HG03342 (cell line): ENCODE measurements around the gene TTC34.
"Not testable (repeated sequence)": the region's sequence is repeated elsewhere in the genome, so short reads cannot be mapped to it uniquely, and the experiment has no call there.

ENCODE experiments used
- ATAC-seq: cut with Tn5 transposase; IDR thresholded peaks from one replicate; pipeline ENCODE4 v1.9.1; 2021; ENCODE audit warnings: mild to moderate bottlenecking, moderate library complexity; ENCODE audit not compliant: unreplicated experiment

Gene TTC34

GRCh38 chr1:2778220-2778592 is 23.3 kb downstream of the TTC34 start:
- ATAC-seq: no peak

DNA sequence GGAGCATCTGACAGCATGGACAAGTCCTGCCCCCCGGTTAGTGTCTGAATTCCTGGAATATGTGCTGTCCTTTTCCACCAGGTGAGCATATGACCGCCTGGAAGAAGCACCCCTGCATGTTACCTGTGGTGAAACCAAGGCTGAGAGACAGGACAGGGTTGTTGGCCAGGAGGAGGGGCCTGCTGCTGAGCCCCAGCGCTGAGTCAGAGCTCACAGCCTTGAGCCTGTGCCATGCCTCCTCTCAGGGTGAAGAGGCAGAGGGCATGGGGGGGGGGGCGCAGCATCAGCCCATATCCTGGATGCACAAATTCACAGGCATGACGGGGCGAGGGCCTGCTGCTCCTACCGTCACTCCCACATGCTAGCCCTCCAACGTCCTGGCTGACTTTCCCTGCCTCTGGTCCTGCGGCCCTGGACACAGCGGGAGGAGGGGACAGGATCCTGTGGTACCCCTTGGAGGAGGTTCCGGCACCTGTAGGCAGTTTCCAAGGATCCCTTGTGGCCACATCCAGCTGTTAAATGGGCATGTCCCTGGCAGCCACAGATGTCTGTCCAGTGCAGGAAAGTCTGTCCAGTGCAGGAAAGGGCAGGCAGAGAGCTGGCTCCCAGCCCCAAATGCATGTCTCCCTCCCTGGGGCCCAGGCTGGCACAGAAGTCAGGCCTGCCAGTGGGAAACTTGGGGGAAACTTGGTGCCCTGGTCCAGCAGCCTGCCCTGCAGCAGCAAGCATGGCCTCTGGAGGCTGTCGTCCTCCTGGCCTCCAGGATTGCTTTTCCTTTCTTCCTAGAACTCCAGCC is 23.9 kb downstream of the TTC34 start:
- no peak for ATAC-seq

DNA sequence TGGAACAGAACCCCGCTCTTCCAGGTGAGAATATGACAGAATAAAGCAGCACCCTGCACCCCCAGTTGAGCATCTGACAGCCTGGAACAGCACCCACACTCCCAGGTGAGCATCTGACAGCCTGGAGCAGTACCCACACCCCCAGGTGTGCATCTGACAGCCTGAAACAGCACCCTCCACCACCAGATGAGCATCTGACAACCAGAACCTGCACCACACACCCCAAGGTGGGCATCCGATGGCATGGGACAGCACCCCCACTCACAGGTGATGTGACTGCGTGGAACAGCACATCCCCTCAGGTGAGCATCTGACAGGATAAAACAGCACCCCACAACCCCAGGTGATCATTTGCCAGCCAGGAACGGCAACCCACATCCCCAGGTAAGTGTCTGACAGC is 26.2 kb downstream of the TTC34 start:
- not testable (repeated sequence) for ATAC-seq

DNA sequence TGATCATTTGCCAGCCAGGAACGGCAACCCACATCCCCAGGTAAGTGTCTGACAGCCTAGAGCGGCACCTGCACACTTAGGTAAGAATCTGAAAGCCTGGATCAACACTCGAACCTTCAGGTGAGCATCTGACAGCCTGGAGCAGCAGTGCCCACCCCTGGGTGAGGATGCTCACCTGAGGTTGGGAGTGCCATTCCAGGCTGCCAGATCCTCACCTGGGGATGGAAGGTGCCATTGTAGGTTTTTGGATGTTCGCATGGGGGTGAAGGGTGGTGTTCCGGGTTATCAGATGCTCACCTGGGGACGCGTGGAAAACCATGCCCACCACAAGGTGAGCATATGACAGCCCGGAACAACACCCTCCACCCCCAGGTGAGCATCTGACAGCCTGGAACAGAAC is 33.4 kb downstream of the TTC34 start:
- ATAC-seq: not testable (repeated sequence)

DNA sequence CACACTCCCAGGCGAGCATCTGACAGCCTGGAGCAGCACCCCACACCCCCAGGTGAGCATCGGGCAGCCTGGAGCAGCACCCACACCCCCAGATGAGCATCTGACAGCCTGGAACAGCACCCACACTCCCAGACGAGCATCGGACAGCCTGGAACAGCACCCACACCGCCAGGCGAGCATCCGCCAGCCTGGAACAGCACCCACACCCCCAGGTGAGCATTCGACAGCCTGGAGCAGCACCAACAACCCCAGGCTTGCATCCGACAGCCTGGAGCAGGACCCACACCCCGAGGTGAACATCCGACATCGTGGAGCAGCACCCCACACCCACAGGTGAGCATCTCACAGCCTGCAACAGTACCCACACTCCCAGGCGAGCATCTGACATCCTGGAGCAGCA is 42.1 kb downstream of the TTC34 start:
- not testable (repeated sequence) for ATAC-seq

- ATAC-seq: not testable (repeated sequence)
Observed at GRCh38 chr1:2757519-2757918, 44.0 kb downstream of the TTC34 start.

DNA sequence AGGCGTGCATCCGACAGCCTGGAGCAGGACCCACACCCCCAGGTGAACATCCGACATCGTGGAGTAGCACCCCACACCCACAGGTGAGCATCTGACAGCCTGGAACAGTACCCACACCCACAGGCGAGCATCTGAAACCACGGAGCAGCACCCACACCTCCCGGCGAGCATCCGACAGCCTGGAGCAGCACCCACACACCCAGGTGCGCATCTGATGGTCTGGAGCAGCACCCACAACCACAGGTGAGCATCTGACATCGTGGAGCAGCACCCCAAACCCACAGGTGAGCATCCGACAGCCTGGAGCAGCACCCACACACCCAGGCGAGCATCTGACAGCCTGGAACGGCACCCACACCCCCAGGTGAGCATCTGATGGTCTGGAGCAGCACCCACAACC is 46.1 kb downstream of the TTC34 start:
- not testable (repeated sequence) for ATAC-seq

- not testable (repeated sequence) for ATAC-seq
Observed at GRCh38 chr1:2754597-2754996, 46.9 kb downstream of the TTC34 start.

GRCh38 chr1:2752503-2752902 is 49.0 kb downstream of the TTC34 start:
- not testable (repeated sequence) for ATAC-seq

DNA sequence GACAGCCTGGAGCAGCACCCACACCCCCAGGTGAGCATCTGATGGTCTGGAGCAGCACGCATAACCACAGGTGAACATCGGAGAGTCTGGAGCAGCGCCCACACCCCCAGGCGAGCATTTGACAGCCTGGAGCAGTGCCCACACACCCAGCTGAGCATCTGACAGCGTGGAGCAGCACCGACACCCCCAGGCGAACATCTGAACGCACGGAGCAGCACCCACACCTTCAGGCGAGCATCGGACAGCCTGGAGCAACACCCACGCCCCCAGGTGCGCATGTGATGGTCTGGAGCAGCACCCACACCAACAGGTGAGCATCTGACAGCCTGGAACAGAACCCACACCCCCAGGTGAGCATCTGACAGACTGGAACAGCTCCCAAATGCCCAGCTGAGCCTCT is 49.6 kb downstream of the TTC34 start:
- not testable (repeated sequence) for ATAC-seq

- not testable (repeated sequence) for ATAC-seq
Observed at GRCh38 chr1:2750766-2751730, 50.4 kb downstream of the TTC34 start.

DNA sequence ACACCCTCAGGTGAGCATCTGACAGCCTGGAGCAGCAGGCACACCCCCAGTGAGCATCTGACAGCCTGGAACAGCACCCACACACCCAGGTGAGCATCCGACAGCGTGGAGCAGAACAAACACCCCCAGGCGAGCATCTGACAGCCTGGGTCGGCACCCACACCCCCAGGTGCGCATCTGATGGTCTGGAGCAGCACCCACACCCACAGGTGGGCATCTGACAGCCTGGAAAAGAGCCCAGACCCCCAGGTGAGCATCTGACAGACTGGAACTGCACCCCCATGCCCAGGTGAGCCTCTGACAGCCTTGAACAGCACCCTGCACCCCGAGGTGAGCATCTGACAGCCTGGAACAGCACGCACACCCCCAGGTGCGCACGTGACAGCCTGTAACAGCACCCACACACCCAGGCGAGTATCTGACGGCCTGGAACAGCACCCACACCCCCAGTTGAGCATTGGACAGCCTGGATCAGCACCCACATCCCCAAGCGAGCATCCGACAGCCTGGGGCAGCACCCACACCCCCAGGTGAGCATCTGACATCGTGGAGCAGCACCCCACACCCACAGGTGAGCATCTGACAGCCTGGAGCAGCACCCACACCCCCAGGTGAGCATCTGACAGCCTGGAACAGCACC is 51.3 kb downstream of the TTC34 start:
- ATAC-seq: not testable (repeated sequence)

DNA sequence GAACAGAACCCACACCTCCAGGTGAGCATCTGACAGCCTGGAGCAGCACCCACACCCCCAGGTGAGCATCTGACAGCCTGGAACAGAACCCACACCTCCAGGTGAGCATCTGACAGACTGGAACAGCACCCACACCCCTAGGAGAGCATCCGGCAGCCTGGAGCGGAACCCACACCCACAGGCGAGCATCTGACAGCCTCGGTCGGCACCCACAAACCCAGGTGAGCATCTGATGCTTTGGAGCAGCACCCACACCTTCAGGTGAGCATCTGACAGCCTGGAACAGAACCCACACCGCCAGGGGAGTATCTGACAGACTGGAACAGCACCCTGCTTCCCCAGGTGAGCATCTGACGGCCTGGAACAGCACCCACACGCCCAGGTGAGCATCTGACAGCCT is 52.9 kb downstream of the TTC34 start:
- not testable (repeated sequence) for ATAC-seq

GRCh38 chr1:2694796-2695195 is 106.7 kb downstream of the TTC34 start:
- not testable (repeated sequence) for ATAC-seq

- ATAC-seq: not testable (repeated sequence)
Observed at GRCh38 chr1:2690180-2690579, 111.3 kb downstream of the TTC34 start.

- ATAC-seq: not testable (repeated sequence)
Observed at GRCh38 chr1:2688336-2688665, 113.2 kb downstream of the TTC34 start.

GRCh38 chr1:2687638-2688335 is 113.7 kb downstream of the TTC34 start:
- not testable (repeated sequence) for ATAC-seq

- not testable (repeated sequence) for ATAC-seq
Observed at GRCh38 chr1:2687174-2687591, 114.3 kb downstream of the TTC34 start.

GRCh38 chr1:2686091-2686863 is 115.2 kb downstream of the TTC34 start:
- ATAC-seq: not testable (repeated sequence)

DNA sequence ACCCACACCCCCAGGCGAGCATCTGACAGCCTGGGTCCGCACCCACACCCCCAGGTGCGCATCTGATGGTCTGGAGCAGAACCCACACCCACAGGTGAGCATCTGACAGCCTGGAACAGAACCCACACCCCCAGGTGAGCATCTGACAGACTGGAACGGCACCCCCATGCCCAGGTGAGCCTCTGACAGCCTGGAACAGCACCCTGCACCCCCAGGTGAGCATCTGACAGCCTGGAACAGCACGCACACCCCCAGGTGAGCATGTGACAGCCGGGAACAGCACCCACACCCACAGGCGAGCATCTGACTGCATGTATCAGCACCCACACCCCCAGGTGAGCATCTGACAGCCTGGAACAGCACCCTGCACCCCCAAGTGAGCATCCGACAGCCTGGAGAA is 115.8 kb downstream of the TTC34 start:
- not testable (repeated sequence) for ATAC-seq
